K562 (cell line): ENCODE data around the gene FAM117A. TPM values are rescaled to one million over a fixed set of nuclear protein-coding genes. Genes with fewer than 3 reads are reported as not detected.

Experiments
- ATAC-seq: fragments of 200-7000 bp; cut with Tn5 transposase; 3 replicates; pipeline ENCODE4 v1.9.1; 2020; ENCODE audit warnings: moderate library complexity
- BruUV-seq: library from RNA; stranded (reverse); fragments of 400-500 nt; replicated peaks from 2 replicates; lab custom pipeline; 2021; lab: Mats Ljungman, UMichigan
- CTCF ChIA-PET: fragments of 300-600 bp; formaldehyde crosslinking; extraction: SDS; loops from one replicate; lab custom pipeline; 2021; ENCODE audit warnings: low intra/inter-chr PET ratio; lab: Yijun Ruan, JAX
- POLR2A ChIA-PET: fragments of 300-600, 350-650 bp; sonication (Branson Sonifier 250); formaldehyde crosslinking; extraction: SDS; loops from one replicate; lab custom pipeline; 2021; ENCODE audit warnings: antibody characterized with exemption, inconsistent platforms; lab: Yijun Ruan, JAX
- DNase-seq, 4 experiments: peaks; one replicate each; pipeline versions ENCODE4 v3.0.0 to v3.0.0-alpha.2; 2011 to 2018; ENCODE audit warnings: low spot score in 3 of 4, mixed read lengths in 3 of 4; ENCODE audit errors: extremely low read depth in 1 of 4
- FAIRE-seq: peaks from 2 replicates; lab custom pipeline; 2011; peaks lifted over from hg19 to GRCh38; lab: Jason Lieb, UNC
- H2AFZ ChIP-seq: 2 replicates; pipeline ENCODE4 v1.6.0; 2011; ENCODE audit warnings: low read depth, low read length, control low read depth, inconsistent platforms
- H3K27ac ChIP-seq: fragments of 200-600 bp; 3 replicates; pipeline ENCODE4 v1.8.0; 2011; ENCODE audit warnings: low read depth, mild to moderate bottlenecking, control low read depth, inconsistent platforms, low read length, moderate library complexity, mixed read lengths; ENCODE audit errors: extremely low read depth
- H3K27me3 ChIP-seq, 2 experiments: fragments of 300-600 bp in 1 of 2; 2 replicates in 1 of 2; 3 replicates in 1 of 2; pipeline versions ENCODE4 v1.6.0 to v1.8.0; 2011; ENCODE audit warnings: inconsistent platforms in 2 of 2, low read length in 2 of 2, mild to moderate bottlenecking in 1 of 2, mixed read lengths in 1 of 2, moderate library complexity in 1 of 2; ENCODE audit not compliant: control insufficient read depth in 2 of 2, insufficient read depth in 2 of 2
- H3K36me3 ChIP-seq: fragments of 300-600 bp; 3 replicates; pipeline ENCODE4 v1.8.0; 2011; ENCODE audit warnings: mild to moderate bottlenecking, low read length, inconsistent platforms; ENCODE audit not compliant: control insufficient read depth, insufficient read depth
- H3K4me1 ChIP-seq, 2 experiments: fragments of 200-600 bp in 1 of 2; replicated peaks in 1 of 2; 2 replicates in 1 of 2; 3 replicates in 1 of 2; pipeline versions ENCODE4 v1.5.1 to v1.8.0; 2011; ENCODE audit warnings: inconsistent platforms in 2 of 2, low read length in 2 of 2, mild to moderate bottlenecking in 1 of 2, mixed read lengths in 1 of 2, moderate library complexity in 1 of 2; ENCODE audit not compliant: control insufficient read depth in 2 of 2, insufficient read depth in 2 of 2
- H3K4me2 ChIP-seq: 2 replicates; pipeline ENCODE4 v1.6.1; 2011; ENCODE audit warnings: low read length, control low read depth, inconsistent platforms, mixed read lengths; ENCODE audit not compliant: insufficient read depth
- H3K4me3 ChIP-seq: fragments of 200-600 bp; sonication (generic), shearing (Covaris generic); 2 replicates; pipeline ENCODE4 v1.5.1; 2016; ENCODE audit warnings: control low read depth, inconsistent platforms
- H3K79me2 ChIP-seq: fragments of 200-600 bp; 3 replicates; pipeline ENCODE4 v1.8.0; 2011; ENCODE audit warnings: low read length, inconsistent platforms; ENCODE audit not compliant: control insufficient read depth, insufficient read depth
- H3K9ac ChIP-seq, 2 experiments: 2 replicates each; pipeline versions ENCODE4 v1.6.0 to v1.6.1; 2011; ENCODE audit warnings: low read depth in 2 of 2, low read length in 2 of 2, control low read depth in 1 of 2, inconsistent platforms in 1 of 2, mild to moderate bottlenecking in 1 of 2, mixed read lengths in 1 of 2; ENCODE audit not compliant: insufficient read depth in 1 of 2
- H3K9me1 ChIP-seq: one replicate; pipeline ENCODE4 v1.6.0; 2011; ENCODE audit warnings: inconsistent platforms, mild to moderate bottlenecking, low read length, moderate library complexity; ENCODE audit not compliant: control insufficient read depth, insufficient read depth
- H3K9me3 ChIP-seq: replicated peaks from 2 replicates; pipeline ENCODE4 v1.5.1; 2011; ENCODE audit warnings: low read depth, low read length, inconsistent platforms; ENCODE audit not compliant: control insufficient read depth, insufficient read depth
- H4K20me1 ChIP-seq: replicated peaks from 2 replicates; pipeline ENCODE4 v1.6.1; 2011; ENCODE audit warnings: low read length, inconsistent platforms, mixed read lengths; ENCODE audit not compliant: control insufficient read depth, insufficient read depth
- ATF3 ChIP-seq, 2 experiments: fragments of 450-650 bp in 1 of 2; sonication (generic) in 1 of 2; formaldehyde crosslinking in 1 of 2; IDR thresholded peaks in 1 of 2; conservative IDR thresholded peaks in 1 of 2; 2 replicates each; pipeline versions ENCODE4 v1.6.1 to v1.8.1; 2016 to 2023; ENCODE audit warnings: mild to moderate bottlenecking in 2 of 2, moderate library complexity in 2 of 2, inconsistent platforms in 1 of 2, missing genetic modification reagents in 1 of 2
- FOSL1 ChIP-seq: fragments of 200-800 bp; sonication (Bioruptor generic); conservative IDR thresholded peaks from 2 replicates; pipeline ENCODE4 v1.6.1; 2016; ENCODE audit warnings: missing genetic modification characterization, missing compliant biosample characterization
- HDAC6 ChIP-seq: IDR thresholded peaks from 2 replicates; pipeline ENCODE4 v1.6.1; 2012; ENCODE audit warnings: low read depth, mild to moderate bottlenecking, control low read depth, inconsistent platforms, low read length, moderate library complexity
- ILF3 ChIP-seq: fragments of 450-650 bp; IDR thresholded peaks from 2 replicates; pipeline ENCODE4 v1.6.1; 2018; ENCODE audit warnings: antibody characterized with exemption, mild to moderate bottlenecking, moderate library complexity, borderline replicate concordance
- LEF1 ChIP-seq: fragments of 450-650 bp; IDR thresholded peaks from 2 replicates; pipeline ENCODE4 v1.6.1; 2016; ENCODE audit warnings: mild to moderate bottlenecking
- PCBP1 ChIP-seq: fragments of 200-400 bp; formaldehyde crosslinking; IDR thresholded peaks from 2 replicates; pipeline ENCODE4 v1.6.1; 2018; ENCODE audit warnings: mild to moderate bottlenecking, low read depth, low read length; ENCODE audit not compliant: poor library complexity, severe bottlenecking
- WGBS: fragments of 100-300 bp; shearing (Covaris generic); methylation state at CpG from one replicate; pipeline ENCODE4 v1.1.6; 2016; ENCODE audit warnings: low coverage, mixed read lengths; ENCODE audit not compliant: insufficient coverage; ENCODE audit errors: missing lambda C conversion rate; 5-methylcytosine and 5-hydroxymethylcytosine counted together
- in situ Hi-C: fragments of 300-500 bp; cut with MboI; formaldehyde crosslinking; loops from 4 replicates; pipeline ENCODE4 v1.15.0; 2018; ENCODE audit warnings: inconsistent platforms, mixed read lengths
- intact Hi-C: fragments of 100-400 bp; cut with micrococcal nuclease; formaldehyde crosslinking; loops from 2 replicates; pipeline ENCODE4 v1.14.2; 2022
- polyA plus RNA-seq, 8 experiments: library from polyadenylated mRNA; depleted of rRNA in 4 of 8; stranded (reverse) in 5 of 8; unstranded in 3 of 8; fragments of >200 nt; fragmentation: Nextera tagmentation in 2 of 8; fragmentation: Illumina TruSeq in 1 of 8; extraction: Ambion mirVana in 2 of 8; extraction: Trizol in 1 of 8; gene quantifications; 2 replicates each; pipeline versions ENCODE4 v1.2.1 to v1.2.3, GENCODE V29; 2011 to 2014; ENCODE audit warnings: inconsistent platforms in 1 of 8, missing spikeins in 1 of 8
- total RNA-seq, 7 experiments: library from RNA; depleted of rRNA in 6 of 7; stranded (reverse); fragments of >200 nt in 6 of 7; fragmentation: Illumina TruSeq in 2 of 7; extraction: Trizol in 2 of 7; gene quantifications; 2 replicates each; pipeline versions ENCODE4 v1.2.1 to v1.2.3, GENCODE V29; 2011 to 2021; ENCODE audit warnings: low replicate concordance in 1 of 7

FAM117A gene
- total and polyA plus RNA-seq, 9 of the 15 experiments (the other 6 are each of a cell fraction or from before 2014, with no cell fraction given) = 3.1 to 79.7 (median 36.6) TPM

GRCh38 chr17:49798738-49799137, 34.8 kb upstream of the FAM117A start:
- Histone ChIP-seq H3K9me1 (no peaks in the 10 kb centered on the region), H3K27ac (no peak overlapping the region), H2AFZ (no peak overlapping the region), H3K9me3 (no peaks in the 10 kb centered on the region), H3K36me3 (peaks cover 87% of the 10 kb centered on the region), H3K9ac (no peak overlapping the region), H4K20me1 (no peaks in the 10 kb centered on the region), H3K4me2 (no peak overlapping the region), H3K4me1 (no peaks in the 10 kb centered on the region), H3K79me2 (peaks cover 50% of the 10 kb centered on the region), H3K4me3 (no peak overlapping the region), H3K27me3 (no peaks in the 10 kb centered on the region)
- FAIRE-seq (no peak), DNase-seq (no peak), ATAC-seq (no peak)
- ChIA-PET CTCF (no interaction called here), POLR2A (interaction anchor here (0.6 to 1.5 kb wide), 3 partner anchors 8 to 201 kb away, joined by 3 to 8 read pairs (median 4); no protein-coding TSS in a partner anchor)
- no TSS peak for BruUV-seq
- intact Hi-C loops = no loop called here
- in situ Hi-C loops = no loop called here
- no peak for TF ChIP-seq FOSL1 (tag)
- 100% methylated on average over 2 of the region's 2 CpGs for whole genome bisulfite sequencing

GRCh38 chr17:49798182-49798581, 34.3 kb upstream of the FAM117A start:
- Histone ChIP-seq H3K27ac (no peak overlapping the region), H3K4me1 (no peaks in the 10 kb centered on the region), H3K9me3 (no peaks in the 10 kb centered on the region), H4K20me1 (no peaks in the 10 kb centered on the region), H3K9ac (no peak overlapping the region), H3K4me3 (no peak overlapping the region), H3K36me3 (peaks cover 91% of the 10 kb centered on the region), H3K4me2 (no peak overlapping the region), H3K9me1 (no peaks in the 10 kb centered on the region), H3K27me3 (no peaks in the 10 kb centered on the region), H2AFZ (no peak overlapping the region), H3K79me2 (peaks cover 56% of the 10 kb centered on the region)
- TF ChIP-seq PCBP1 (no peak), HDAC6 (no peak), ATF3 (IDR thresholded peaks at IDR 0.05) (0 out of 2 replicates have a peak, but pooled peaks have one; percentile 19), ATF3 (CRISPR knock-in tag; conservative IDR thresholded peaks at IDR 0.05) (no peak), ILF3 (no peak), LEF1 (no peak)
- intact Hi-C loops (no loop called here), in situ Hi-C loops (no loop called here)
- FAIRE-seq (no peak), DNase-seq (no peak), ATAC-seq (no peak)
- no TSS peak for BruUV-seq
- WGBS = 90% methylated on average over 8 of the region's 8 CpGs
- CTCF ChIA-PET = no interaction called here
- POLR2A ChIA-PET = interaction anchor here (0.6 to 1.5 kb wide), 3 partner anchors 8 to 200 kb away, joined by 3 to 8 read pairs (median 4); no protein-coding TSS in a partner anchor
